H1 (cell line): ENCODE measurements around the gene AP1M2. TPM values are rescaled to one million over a fixed set of nuclear protein-coding genes. Genes with fewer than 3 reads are reported as not detected.

Source experiments
- CHD7 ChIP-seq: fragments of 300-600 bp; sonication (generic); IDR thresholded peaks from 2 replicates; pipeline ENCODE4 v1.7.1; 2012; ENCODE audit warnings: low read length, moderate library complexity, mild to moderate bottlenecking, inconsistent platforms; ENCODE audit not compliant: insufficient replicate concordance
- CTBP2 ChIP-seq: IDR thresholded peaks from 2 replicates; pipeline ENCODE4 v1.7.0; 2011; ENCODE audit warnings: borderline replicate concordance, mild to moderate bottlenecking, moderate library complexity, mixed read lengths, low read length; ENCODE audit not compliant: insufficient read depth, insufficient read length
- FOSL1 ChIP-seq: IDR thresholded peaks from 2 replicates; pipeline ENCODE4 v1.6.1; 2011; ENCODE audit warnings: mild to moderate bottlenecking, low read depth, low read length, moderate library complexity; ENCODE audit not compliant: insufficient read depth
- POU5F1 ChIP-seq: IDR thresholded peaks from 2 replicates; pipeline ENCODE4 v1.6.1; 2011; ENCODE audit warnings: low read depth, mild to moderate bottlenecking, low read length, moderate library complexity
- YY1 ChIP-seq: IDR thresholded peaks from 2 replicates; pipeline ENCODE4 v1.6.1; 2011; ENCODE audit warnings: low read depth, mild to moderate bottlenecking, low read length
- polyA plus RNA-seq, 7 experiments: library from polyadenylated mRNA; depleted of rRNA in 3 of 7; stranded (reverse) in 5 of 7; unstranded in 2 of 7; fragments of >200 nt in 5 of 7; fragments of 200-250 nt in 2 of 7; gene quantifications; 1 replicate in 5 of 7; 2 replicates in 1 of 7; 4 replicates in 1 of 7; pipeline versions ENCODE4 v1.2.1 to v1.2.3, GENCODE V29; 2011 to 2013; ENCODE audit warnings: missing spikeins in 2 of 7, mixed read lengths in 2 of 7
- total RNA-seq: library from RNA; stranded (reverse); fragmentation: NEBNext Ultra II Directional; extraction: Animal tissue kit (Norgen Biotek cat#: 25700); gene quantifications from 2 replicates; pipeline ENCODE4 v1.2.1, GENCODE V29; 2021

The AP1M2 gene
- total and polyA plus RNA-seq, 2 of the 8 experiments (the other 6 are each of a cell fraction or from before 2014, with no cell fraction given): 140 to 161 TPM

- no peak for TF ChIP-seq CHD7
- no peak for TF ChIP-seq FOSL1
- TF ChIP-seq YY1: no peak
- TF ChIP-seq POU5F1: no peak
- no peak for TF ChIP-seq CTBP2
These were observed 20.8 kb downstream of the AP1M2 start (continued) for GRCh38 chr19:10566408-10566657.
